ENCODE results near the gene KLK1. TPM values are rescaled to one million over a fixed set of nuclear protein-coding genes. Genes with fewer than 3 reads are reported as not detected.

Gene KLK1
- total RNA-seq, 2 experiments from 2014 or later, result 0.65 to 0.83 TPM

DNA sequence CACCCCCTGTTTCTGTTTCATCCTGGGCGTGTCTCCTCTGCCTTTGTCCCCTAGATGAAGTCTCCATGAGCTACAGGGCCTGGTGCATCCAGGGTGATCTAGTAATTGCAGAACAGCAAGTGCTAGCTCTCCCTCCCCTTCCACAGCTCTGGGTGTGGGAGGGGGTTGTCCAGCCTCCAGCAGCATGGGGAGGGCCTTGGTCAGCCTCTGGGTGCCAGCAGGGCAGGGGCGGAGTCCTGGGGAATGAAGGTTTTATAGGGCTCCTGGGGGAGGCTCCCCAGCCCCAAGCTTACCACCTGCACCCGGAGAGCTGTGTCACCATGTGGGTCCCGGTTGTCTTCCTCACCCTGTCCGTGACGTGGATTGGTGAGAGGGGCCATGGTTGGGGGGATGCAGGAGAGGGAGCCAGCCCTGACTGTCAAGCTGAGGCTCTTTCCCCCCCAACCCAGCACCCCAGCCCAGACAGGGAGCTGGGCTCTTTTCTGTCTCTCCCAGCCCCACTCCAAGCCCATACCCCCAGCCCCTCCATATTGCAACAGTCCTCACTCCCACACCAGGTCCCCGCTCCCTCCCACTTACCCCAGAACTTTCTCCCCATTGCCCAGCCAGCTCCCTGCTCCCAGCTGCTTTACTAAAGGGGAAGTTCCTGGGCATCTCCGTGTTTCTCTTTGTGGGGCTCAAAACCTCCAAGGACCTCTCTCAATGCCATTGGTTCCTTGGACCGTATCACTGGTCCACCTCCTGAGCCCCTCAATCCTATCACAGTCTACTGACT, 31.2 kb upstream of the KLK1 start, which contains the start of gene KLK3:
Gene KLK3 (plus strand): TSS at position 280 of the 775 bp plus-strand sequence. CDS start 41 bp downstream, at position 321.
- ATAC-seq, result no peak
- POLR2A ChIA-PET, result no interaction called here
- no peak within 1 kb of the TSS for H3K4me3 Mint-ChIP-seq

DNA sequence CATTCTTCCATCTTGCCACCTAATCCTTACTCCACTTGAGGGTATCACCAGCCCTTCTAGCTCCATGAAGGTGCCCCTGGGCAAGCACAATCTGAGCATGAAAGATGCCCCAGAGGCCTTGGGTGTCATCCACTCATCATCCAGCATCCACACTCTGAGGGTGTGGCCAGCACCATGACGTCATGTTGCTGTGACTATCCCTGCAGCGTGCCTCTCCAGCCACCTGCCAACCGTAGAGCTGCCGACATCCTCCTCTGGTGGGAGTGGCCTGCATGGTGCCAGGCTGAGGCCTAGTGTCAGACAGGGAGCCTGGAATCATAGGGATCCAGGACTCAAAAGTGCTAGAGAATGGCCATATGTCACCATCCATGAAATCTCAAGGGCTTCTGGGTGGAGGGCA, 28.0 kb upstream of the KLK1 start:
- Mint-ChIP-seq H3K27me3 (peaks cover 31% of the 10 kb centered on the region), H3K36me3 (ENCODE audit: low read depth) (no peaks in the 10 kb centered on the region), H3K27ac (no peak overlapping the region), H3K9me3 (no peaks in the 10 kb centered on the region), H3K4me3 (no peak overlapping the region), H3K4me1 (ENCODE audit: low read depth) (no peaks in the 10 kb centered on the region)
- ChIA-PET POLR2A (no interaction called here), CTCF (no interaction called here)
- no peak for DNase-seq
- intact Hi-C loops (cut with micrococcal nuclease), result no loop called here
- TF ChIP-seq, protein P1, sequence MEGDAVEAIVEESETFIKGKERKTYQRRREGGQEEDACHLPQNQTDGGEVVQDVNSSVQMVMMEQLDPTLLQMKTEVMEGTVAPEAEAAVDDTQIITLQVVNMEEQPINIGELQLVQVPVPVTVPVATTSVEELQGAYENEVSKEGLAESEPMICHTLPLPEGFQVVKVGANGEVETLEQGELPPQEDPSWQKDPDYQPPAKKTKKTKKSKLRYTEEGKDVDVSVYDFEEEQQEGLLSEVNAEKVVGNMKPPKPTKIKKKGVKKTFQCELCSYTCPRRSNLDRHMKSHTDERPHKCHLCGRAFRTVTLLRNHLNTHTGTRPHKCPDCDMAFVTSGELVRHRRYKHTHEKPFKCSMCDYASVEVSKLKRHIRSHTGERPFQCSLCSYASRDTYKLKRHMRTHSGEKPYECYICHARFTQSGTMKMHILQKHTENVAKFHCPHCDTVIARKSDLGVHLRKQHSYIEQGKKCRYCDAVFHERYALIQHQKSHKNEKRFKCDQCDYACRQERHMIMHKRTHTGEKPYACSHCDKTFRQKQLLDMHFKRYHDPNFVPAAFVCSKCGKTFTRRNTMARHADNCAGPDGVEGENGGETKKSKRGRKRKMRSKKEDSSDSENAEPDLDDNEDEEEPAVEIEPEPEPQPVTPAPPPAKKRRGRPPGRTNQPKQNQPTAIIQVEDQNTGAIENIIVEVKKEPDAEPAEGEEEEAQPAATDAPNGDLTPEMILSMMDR (IDR thresholded peaks at IDR 0.05), result no peak
- ATAC-seq, result no peak

More for the DNA sequence above, 31.2 kb upstream of the KLK1 start, which contains the start of gene KLK3:
- Mint-ChIP-seq H3K9me3 (no peaks in the 10 kb centered on the region), H3K4me1 (ENCODE audit: low read depth) (no peaks in the 10 kb centered on the region), H3K27me3 (peaks cover 40% of the 10 kb centered on the region), H3K27ac (no peak within 1 kb of the TSS), H3K36me3 (ENCODE audit: low read depth) (no peaks in the 10 kb centered on the region)
- TF ChIP-seq, protein P1 (IDR thresholded peaks at IDR 0.05), result no peak
- CTCF ChIA-PET, result interaction anchor here (1.2 kb wide), 1 partner anchor 19 kb away, joined by 3 read pairs; no protein-coding TSS in a partner anchor
- intact Hi-C loops (cut with micrococcal nuclease), result no loop called here
- DNase-seq, result no peak

DNA sequence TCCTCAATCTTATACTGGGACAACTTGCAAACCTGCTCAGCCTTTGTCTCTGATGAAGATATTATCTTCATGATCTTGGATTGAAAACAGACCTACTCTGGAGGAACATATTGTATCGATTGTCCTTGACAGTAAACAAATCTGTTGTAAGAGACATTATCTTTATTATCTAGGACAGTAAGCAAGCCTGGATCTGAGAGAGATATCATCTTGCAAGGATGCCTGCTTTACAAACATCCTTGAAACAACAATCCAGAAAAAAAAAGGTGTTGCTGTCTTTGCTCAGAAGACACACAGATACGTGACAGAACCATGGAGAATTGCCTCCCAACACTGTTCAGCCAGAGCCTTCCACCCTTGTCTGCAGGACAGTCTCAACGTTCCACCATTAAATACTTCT, 27.2 kb upstream of the KLK1 start:
- intact Hi-C loops (cut with micrococcal nuclease), result no loop called here
- Mint-ChIP-seq H3K9me3 (no peaks in the 10 kb centered on the region), H3K36me3 (ENCODE audit: low read depth) (no peaks in the 10 kb centered on the region), H3K27me3 (peaks cover 25% of the 10 kb centered on the region), H3K27ac (no peak overlapping the region), H3K4me1 (ENCODE audit: low read depth) (no peaks in the 10 kb centered on the region), H3K4me3 (no peak overlapping the region)
- ATAC-seq, result no peak
- POLR2A ChIA-PET, result no interaction called here
- DNase-seq, result no peak
- TF ChIP-seq, protein P1 (IDR thresholded peaks at IDR 0.05), result no peak
- CTCF ChIA-PET, result no interaction called here

DNA sequence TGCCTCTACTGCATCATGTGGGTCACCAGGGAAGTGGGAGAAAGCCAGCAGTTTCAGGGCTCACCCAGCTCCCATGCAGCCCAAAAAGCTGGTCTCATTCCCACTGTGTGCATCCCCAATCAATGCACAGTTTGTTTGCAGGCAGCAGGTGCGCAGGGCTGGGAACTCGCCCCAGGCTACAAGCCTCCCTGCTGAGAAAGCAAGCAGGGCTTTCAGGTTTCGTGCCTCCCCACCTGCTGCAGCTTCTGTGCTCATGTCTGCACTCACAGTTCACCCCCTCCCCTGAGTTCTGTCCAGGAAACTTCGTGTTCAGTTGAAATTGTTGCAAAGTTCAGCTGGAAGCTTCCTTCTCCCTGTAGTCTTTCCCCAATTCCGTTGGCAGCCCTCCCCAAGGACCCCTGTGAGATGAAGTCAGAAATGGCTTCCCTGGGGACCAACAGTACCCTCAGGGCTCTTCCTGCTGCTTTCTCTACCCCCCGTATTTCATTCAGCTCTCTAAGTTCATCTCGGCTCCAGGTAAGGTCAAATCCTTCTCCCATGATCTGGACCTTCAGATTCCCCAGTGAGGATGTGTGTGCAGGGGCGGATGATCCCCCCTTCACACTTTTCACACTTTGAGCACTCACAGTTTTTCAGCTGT, 20.8 kb upstream of the KLK1 start:
- DNase-seq (no peak), ATAC-seq (no peak)
- ChIA-PET CTCF (no interaction called here), POLR2A (interaction anchor here (1.0 kb wide), 1 partner anchor 40 kb away, joined by 3 read pairs; no protein-coding TSS in a partner anchor)
- intact Hi-C loops (cut with micrococcal nuclease), result no loop called here
- Mint-ChIP-seq H3K27me3 (peaks cover 18% of the 10 kb centered on the region), H3K4me3 (no peak overlapping the region), H3K36me3 (ENCODE audit: low read depth) (no peaks in the 10 kb centered on the region), H3K4me1 (ENCODE audit: low read depth) (no peaks in the 10 kb centered on the region), H3K9me3 (peaks cover 13% of the 10 kb centered on the region), H3K27ac (no peak overlapping the region)
- TF ChIP-seq, protein P1 (IDR thresholded peaks at IDR 0.05), result no peak

DNA sequence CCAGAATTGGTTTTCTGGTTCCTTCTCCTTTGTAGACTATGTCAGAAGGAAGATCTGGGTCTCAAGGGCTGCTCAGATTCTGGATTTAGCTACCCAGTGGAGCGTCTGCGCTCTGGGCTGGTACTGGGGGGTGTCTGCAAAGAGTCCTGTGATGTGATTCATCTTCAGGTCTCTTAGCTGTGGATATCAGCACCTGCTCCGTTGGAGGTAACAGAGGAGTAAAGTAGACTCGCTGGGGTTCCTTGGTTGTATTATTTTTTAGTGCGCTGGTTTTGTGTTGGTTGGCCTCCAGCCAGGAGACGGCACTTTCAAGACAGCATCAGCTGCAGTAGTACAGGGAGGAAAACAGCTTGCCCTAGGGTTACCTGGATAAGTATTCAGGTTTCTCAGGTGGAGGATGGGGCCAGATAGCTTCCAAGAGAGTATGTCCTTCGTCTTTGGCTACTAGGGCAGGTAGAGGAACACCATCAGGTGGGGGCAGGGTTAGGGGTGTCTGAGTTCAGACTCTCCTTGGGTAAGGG, 20.2 kb upstream of the KLK1 start:
- Mint-ChIP-seq H3K36me3 (ENCODE audit: low read depth) (no peaks in the 10 kb centered on the region), H3K9me3 (peaks cover 13% of the 10 kb centered on the region), H3K27ac (no peak overlapping the region), H3K4me1 (ENCODE audit: low read depth) (no peaks in the 10 kb centered on the region), H3K4me3 (no peak overlapping the region), H3K27me3 (peaks cover 16% of the 10 kb centered on the region)
- DNase-seq (no peak), ATAC-seq (no peak)
- ChIA-PET POLR2A (interaction anchor here (1.0 kb wide), 1 partner anchor 40 kb away, joined by 3 read pairs; no protein-coding TSS in a partner anchor), CTCF (no interaction called here)
- intact Hi-C loops (cut with micrococcal nuclease), result no loop called here
- TF ChIP-seq, protein P1 (IDR thresholded peaks at IDR 0.05), result no peak
